Activated CD8-positive, alpha-beta memory T cell treated with anti-CD3 and anti-CD28 coated beads for 48 hours (primary cell): Measurements from ENCODE around the gene RMI1.
"Not testable (repeated sequence)": the region's sequence is repeated elsewhere in the genome, so short reads cannot be mapped to it uniquely, and the experiment has no call there.

Experiments used
- DNase-seq, 3 experiments: peaks; one replicate each; pipeline ENCODE4 v3.0.0-alpha.2; 2020; ENCODE audit warnings: low read depth in 2 of 3, low spot score in 2 of 3

RMI1 gene

GRCh38 chr9:83980395-83981125, at the start of gene RMI1:
Gene RMI1, plus strand, starts transcription at chr9:83980805. Its CDS starts 20,182 bp downstream, at chr9:84000987.
- DNase-seq: peak; percentile 93 to 98 (median 97)

- DNase-seq: no peak
Measured at GRCh38 chr9:83930881-83931280, 49.7 kb upstream of the RMI1 start.

GRCh38 chr9:83932011-83932410, 48.6 kb upstream of the RMI1 start:
- DNase-seq: no peak

GRCh38 chr9:83932851-83933250, 47.8 kb upstream of the RMI1 start:
- no peak for DNase-seq

- no peak for DNase-seq
Measured at GRCh38 chr9:83933790-83934189, 46.8 kb upstream of the RMI1 start.

- DNase-seq: no peak
Measured at GRCh38 chr9:83934569-83935275, 45.9 kb upstream of the RMI1 start.

- DNase-seq: no peak
Measured at GRCh38 chr9:83935276-83935935, 45.2 kb upstream of the RMI1 start.

GRCh38 chr9:83936523-83936922, 44.1 kb upstream of the RMI1 start:
- DNase-seq: no peak

GRCh38 chr9:83937861-83938455, 42.6 kb upstream of the RMI1 start:
- no peak for DNase-seq

- no peak for DNase-seq
Measured at GRCh38 chr9:83940590-83941303, 39.9 kb upstream of the RMI1 start.

GRCh38 chr9:83948096-83948495, 32.5 kb upstream of the RMI1 start:
- not testable (repeated sequence) for DNase-seq

- DNase-seq: peak in 2 of 3 experiments; percentile 20 to 29
Measured at GRCh38 chr9:83956086-83956435, 24.5 kb upstream of the RMI1 start.

- peak; percentile 29 to 51 (median 48) for DNase-seq
Measured at GRCh38 chr9:83956436-83957247, 24.0 kb upstream of the RMI1 start.

GRCh38 chr9:83957248-83957513, 23.4 kb upstream of the RMI1 start:
- DNase-seq: no peak

- DNase-seq: no peak
Measured at GRCh38 chr9:83959061-83959460, 21.5 kb upstream of the RMI1 start.

- no peak for DNase-seq
Measured at GRCh38 chr9:83960991-83961390, 19.6 kb upstream of the RMI1 start.

- no peak for DNase-seq
Measured at GRCh38 chr9:83962165-83962564, 18.4 kb upstream of the RMI1 start.

- DNase-seq: no peak
Measured at GRCh38 chr9:83964973-83965349, 15.6 kb upstream of the RMI1 start.

GRCh38 chr9:83965350-83966208, 15.0 kb upstream of the RMI1 start:
- DNase-seq: no peak

GRCh38 chr9:83966209-83966582, 14.4 kb upstream of the RMI1 start:
- peak in 1 of 3 experiments; percentile 15 for DNase-seq
